ENCODE measurements around the gene POGK.

DNA sequence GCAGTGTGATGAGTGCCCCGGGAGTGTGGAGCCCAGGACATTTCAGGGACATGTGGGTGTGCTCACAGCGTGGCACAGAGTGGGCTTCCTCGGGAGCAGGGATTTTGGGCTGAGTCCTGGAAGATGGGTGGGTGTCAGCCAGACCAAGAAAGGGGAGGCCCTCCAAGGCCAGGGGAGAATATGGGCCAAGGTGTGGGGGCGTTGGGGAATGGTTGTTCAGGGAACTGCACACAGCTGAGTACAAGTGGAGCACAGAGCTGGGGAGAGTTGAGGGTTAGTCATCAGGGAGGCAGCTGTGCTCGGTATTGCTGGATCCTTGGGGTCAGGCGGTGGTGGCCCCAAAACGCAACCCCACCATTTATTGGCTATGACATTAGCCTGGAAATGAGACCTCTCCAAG lies 5.5 kb downstream of the POGK start:
- TF ChIP-seq EZH2phosphoT487 (conservative IDR thresholded peaks at IDR 0.05; ENCODE audit: low read length) = no peak
- TF ChIP-seq, protein P1, sequence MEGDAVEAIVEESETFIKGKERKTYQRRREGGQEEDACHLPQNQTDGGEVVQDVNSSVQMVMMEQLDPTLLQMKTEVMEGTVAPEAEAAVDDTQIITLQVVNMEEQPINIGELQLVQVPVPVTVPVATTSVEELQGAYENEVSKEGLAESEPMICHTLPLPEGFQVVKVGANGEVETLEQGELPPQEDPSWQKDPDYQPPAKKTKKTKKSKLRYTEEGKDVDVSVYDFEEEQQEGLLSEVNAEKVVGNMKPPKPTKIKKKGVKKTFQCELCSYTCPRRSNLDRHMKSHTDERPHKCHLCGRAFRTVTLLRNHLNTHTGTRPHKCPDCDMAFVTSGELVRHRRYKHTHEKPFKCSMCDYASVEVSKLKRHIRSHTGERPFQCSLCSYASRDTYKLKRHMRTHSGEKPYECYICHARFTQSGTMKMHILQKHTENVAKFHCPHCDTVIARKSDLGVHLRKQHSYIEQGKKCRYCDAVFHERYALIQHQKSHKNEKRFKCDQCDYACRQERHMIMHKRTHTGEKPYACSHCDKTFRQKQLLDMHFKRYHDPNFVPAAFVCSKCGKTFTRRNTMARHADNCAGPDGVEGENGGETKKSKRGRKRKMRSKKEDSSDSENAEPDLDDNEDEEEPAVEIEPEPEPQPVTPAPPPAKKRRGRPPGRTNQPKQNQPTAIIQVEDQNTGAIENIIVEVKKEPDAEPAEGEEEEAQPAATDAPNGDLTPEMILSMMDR (IDR thresholded peaks at IDR 0.05; ENCODE audit: insufficient read depth, low read length, poor library complexity, severe bottlenecking) = no peak
